ENCODE measurements around the gene HYPK.

Gene HYPK, protein sequence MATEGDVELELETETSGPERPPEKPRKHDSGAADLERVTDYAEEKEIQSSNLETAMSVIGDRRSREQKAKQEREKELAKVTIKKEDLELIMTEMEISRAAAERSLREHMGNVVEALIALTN

DNA sequence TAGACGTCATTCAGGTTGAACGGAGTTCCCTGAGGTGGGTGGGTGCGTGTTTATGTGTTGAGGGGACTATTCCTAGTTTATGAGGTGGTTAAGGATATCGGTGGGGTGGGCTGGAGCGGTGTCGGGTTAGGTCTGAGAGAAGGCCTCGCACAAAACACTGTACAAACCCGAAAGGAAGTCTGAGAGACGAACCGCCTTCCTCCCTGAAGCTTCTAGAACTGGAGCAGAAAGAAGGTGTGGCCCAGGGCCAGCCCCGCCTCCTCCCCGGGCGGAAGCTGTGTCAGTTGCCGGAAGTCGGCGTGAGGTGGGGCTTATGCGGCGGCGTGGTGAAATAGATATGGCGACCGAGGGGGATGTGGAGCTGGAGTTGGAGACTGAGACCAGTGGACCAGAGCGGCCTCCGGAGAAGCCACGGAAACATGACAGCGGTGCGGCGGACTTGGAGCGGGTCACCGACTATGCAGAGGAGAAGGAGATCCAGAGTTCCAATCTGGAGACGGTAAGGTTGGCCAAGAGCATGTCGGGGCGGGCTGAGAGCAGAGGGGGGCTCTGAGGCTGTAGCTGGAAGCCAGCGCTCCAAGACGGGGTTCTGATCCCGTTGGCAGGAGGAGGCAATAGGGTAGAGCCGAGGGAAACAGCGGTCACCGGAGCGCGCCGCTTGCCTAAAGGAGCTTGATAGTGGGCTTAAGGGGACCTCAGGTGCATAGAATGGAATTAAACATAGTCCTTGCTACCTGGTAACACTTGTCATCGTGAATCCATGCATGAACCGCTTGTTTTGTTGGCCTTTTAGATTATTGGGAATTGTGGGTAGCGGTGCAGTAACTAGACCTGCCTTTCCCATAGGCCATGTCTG lies at the start of gene HYPK:
TSS of gene HYPK (plus strand) at position 314 of the 856 bp plus-strand sequence. CDS start at position 338, 24 bp downstream.
- peak; percentile 81 to 88 for DNase-seq (ENCODE audit: low read depth in 1 of 2, low spot score in 1 of 2)

DNA sequence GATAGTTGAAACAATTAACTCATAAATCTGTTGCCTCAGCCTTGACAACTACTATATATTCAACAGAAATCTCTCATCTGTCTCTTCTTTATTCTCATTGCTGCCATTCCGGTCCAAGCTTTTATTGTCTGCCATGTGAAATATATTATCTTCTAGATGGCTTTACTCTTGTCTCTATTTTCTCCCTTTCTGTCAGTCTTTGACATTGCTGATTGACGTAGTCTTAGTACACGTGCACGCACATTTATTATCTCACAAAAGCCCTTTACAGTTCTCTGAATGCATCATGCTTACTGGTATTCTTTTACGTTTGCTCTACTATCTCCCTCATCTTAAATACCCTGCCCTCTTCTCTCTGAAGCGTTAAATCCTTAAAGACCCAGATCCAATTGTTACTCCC lies 48.5 kb upstream of the HYPK start:
- DNase-seq (ENCODE audit: low read depth in 1 of 2, low spot score in 1 of 2), result no peak

DNA sequence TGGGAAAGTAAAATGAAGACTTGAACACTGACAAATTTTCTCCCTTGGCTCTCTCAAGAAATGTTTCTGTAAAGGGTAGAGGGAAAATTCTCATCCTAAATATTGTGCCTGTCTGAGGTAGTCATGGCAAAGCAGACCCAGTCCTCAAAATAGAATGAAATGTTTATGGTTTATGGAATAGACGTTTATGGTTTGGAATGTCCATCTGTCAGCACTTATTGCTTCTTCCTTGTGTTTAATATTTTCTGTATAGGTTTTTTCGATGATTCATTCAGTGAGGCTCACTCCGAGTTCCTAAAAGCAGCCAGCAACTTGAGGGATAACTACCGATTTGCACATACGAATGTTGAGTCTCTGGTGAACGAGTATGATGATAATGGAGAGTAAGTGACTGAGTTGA lies 37.6 kb upstream of the HYPK start:
- no peak for DNase-seq (ENCODE audit: low read depth in 1 of 2, low spot score in 1 of 2)

DNA sequence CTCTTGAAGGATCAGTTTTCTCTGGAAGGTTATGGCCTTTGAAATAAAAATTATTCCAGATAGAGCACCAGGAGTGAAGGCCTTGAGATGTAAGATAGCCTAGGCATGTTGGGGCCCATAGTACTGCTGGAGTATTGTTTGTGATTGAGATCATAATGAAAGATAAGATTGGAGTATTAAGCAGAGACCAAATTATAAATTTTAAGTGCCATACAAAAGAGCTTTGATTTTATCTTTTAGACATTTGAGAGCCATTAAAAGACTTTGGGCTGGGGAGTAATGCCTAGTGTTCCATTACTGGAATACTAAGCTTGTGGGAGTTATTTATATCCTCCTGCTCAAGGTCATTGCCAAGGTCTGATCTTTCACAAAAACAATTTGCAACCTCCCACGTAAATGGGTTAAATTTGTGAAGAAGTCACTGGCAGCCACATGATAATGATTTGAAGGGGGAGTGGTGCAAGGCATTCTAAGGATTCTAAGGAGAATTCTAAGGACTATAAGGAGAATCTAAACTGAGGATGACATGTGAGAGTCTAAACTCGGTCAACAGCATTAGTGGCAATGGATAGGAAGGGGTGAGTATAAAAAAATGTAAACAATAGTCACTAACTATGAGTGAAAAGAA lies 36.5 kb upstream of the HYPK start:
- no peak for DNase-seq (ENCODE audit: low read depth in 1 of 2, low spot score in 1 of 2)

DNA sequence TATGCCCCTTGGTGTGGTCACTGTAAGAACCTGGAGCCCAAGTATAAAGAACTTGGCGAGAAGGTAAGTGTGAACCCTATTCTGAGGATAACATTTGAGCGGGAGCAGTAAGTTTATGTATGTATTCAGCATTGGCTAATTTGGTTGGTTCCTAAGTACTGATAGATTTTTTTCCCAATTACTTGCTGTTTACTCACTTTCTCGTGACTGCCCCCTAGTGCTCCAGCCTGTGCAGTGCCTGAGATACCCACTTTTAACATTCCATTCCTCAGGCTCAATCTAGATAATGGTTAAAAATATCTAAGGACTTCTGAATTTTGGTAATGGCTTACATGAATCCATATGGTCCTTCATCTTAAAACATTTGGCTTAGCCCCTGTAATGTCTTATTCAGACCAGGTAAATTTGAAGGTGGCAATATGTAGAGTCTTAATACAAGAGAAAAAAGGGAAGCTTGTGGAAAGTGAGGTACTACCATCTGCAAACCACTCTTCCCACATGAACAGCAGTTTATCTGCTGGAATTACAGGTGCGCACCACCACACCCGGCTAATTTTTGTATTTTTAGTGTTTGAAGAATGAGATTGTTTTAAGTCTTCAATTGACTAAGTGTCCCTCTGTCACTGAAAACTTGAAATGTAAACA lies 30.7 kb upstream of the HYPK start:
- DNase-seq (ENCODE audit: low read depth in 1 of 2, low spot score in 1 of 2), result no peak

DNA sequence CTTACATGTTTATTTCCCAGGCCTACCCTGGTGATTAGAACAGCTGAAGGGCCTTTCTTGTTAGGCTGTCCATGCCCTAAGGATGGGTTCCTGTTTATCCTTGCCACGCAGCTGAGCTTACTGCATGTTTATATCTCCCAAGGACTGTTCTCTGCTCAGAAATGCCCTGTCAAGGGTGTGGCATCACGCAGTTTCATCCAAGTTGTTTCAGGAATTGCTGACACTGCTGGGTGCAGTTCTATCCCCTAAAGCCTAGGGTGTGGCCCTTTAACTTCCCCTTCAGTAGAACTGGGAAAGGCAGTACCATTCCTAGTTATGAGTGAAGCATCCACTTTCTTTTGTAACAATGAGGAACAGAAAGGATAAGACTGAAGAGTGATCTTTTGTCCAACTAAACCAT lies 28.6 kb upstream of the HYPK start:
- no peak for DNase-seq (ENCODE audit: low read depth in 1 of 2, low spot score in 1 of 2)

DNA sequence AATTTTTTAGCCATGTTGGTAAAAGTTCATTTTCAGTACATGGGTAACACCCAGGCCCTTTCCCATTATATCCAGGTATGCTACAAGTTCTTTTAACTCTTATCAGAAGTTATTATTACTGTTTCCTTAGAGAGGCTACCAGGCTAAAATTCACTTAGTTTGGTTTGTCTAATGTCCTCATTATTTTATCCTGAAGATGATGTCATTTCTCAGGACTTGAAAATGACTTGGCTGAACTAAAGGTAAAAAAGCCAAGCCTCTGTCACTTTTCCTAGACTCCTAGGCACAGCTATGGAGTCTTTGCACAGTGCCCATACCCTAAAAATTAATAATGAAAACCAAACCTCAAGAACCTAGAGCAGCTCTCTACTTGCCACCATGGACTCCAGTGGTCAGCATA lies 27.8 kb upstream of the HYPK start:
- no peak for DNase-seq (ENCODE audit: low read depth in 1 of 2, low spot score in 1 of 2)

DNA sequence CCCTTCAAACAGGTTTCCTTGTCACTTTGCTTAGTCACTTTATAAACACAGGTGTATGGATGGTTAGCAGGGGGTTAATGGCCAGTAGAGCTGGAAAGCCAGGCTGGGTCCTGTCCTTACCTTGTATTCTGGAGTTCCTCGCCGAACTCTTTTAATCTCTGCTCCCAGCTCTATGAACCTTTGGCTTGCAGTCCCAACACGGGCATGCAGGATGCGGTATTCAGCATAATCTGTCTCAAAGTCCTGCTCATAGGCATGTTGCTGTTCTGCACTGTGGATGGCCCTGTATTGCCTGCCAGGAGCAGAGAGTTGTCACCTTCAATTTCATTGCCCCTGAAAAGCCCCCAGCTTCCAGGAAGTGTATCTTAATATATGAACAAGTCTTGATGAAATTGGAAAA lies 26.3 kb upstream of the HYPK start:
- no peak for DNase-seq (ENCODE audit: low read depth in 1 of 2, low spot score in 1 of 2)

DNA sequence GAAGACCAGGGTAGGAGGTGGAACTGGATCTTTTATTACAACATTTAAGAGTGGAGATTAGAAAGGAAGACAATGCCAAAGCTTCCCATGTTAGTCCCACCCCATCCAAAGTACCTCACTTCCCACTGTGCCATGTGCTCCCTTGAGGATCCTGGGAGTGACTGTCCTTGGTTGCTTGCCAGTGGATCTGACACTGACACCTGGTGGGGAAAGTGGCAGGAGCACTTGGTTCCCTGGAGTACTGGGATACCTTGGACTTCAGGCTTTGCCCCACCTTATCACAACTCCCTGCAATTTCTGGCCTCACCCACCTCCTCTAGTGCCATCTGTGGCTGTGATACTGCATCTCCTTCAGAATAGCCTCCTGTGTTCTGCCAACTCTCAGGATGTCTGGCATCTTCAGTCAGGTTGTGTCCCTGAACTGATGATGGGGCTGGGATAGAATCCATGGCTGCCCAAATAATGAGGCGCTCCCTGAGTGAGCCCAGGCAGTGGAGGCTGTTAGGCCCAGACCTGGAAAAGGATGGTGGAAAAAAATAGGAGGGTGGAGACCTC lies 24.9 kb upstream of the HYPK start:
- no peak for DNase-seq (ENCODE audit: low read depth in 1 of 2, low spot score in 1 of 2)

DNA sequence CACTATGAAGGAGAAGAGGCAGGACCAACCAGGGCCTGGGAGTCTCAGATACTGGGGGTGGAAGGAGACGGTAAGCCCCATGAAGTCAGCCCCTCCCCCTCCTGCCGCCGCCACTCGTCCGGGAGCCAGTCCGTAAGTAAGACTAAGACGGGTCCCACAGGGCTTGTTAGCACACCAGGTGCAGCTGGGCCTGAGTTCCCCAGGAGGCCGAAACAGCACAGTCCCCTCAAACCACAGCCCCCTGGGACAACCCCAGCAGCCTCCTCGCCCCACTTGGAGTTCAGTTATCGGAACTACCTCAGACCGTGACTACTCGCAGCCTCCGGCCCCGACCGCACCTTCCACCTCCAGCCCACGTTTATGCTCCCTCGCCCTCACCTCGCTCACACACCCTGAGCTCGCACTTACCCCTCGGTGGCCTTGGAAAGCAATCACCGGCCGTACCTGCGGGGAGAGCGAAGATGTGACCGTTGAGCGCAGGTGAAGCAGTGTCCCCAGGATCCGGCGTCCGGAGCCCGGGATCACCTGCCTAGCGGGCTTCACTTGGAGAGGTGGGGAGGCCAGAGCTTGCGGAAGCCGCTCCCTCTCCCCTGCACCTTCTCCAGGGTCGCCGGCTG lies 24.2 kb upstream of the HYPK start:
- peak in 1 of 2 donors; percentile 16 for DNase-seq (ENCODE audit: low read depth in 1 of 2, low spot score in 1 of 2)

DNA sequence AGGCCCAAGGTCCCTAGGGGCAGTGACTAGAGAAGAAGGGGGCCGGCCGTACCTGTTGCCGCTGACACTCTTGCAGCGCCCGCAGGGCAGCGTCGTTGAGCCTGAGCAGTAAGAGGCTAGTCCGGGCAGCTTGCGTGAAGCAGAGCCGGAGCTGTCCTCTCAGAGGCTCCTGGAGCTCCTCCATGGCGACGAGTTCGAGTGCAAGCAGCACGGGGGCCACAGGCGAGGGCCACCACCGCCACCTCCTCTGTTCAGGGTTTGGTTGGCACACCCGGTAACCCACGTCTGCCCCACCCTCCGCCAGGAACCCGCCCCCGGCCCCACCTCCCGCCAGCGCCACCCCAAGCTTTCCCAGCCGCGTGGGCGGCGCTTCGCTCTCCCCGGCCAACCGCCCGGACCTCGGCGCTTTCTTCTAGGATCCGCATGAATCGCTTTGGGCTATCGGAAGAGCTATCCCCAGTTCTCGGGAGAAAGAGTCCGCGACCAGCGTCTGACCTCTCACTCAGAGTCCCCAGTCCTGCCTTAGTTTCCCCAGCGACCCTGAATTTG lies 23.6 kb upstream of the HYPK start, which contains the start of gene ELL3:
TSS of gene ELL3 (minus strand) at position 249 of the 549 bp plus-strand sequence. CDS start at position 184, 65 bp downstream.
- DNase-seq (ENCODE audit: low read depth in 1 of 2, low spot score in 1 of 2), result peak; percentile 44 to 52

DNA sequence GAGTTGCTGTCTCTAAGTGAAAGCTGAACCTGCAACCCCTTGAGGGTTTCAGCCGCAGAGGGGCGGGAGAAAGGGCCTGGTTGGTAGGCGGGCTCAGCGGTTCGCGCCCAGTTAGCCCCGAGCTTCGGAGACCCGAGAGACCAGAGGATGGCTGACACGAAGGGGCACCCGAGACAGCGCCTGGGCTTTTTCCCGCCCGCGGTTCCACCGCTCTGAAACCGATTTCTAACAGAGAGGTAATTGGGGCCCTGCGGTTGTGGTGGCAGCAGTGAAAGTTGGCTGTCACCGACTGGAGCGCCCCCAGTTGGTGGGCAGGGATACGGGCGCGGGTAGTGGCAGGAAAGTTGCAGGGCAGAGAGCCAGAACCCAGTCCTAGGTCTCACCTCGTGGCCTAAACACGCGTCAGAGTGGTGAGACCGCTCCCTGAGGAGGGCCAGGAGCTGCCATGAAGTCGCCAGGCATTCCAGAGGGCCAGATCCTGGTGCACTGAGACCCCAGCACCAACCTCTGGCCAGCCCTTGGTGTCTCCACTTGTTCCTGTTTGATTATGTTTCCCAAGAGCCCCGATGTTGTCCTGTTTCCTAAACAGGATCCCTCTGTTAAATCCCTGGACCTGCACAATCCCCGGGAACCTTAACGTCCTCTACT lies 23.0 kb upstream of the HYPK start:
- DNase-seq (ENCODE audit: low read depth in 1 of 2, low spot score in 1 of 2), result peak; percentile 62 to 78

DNA sequence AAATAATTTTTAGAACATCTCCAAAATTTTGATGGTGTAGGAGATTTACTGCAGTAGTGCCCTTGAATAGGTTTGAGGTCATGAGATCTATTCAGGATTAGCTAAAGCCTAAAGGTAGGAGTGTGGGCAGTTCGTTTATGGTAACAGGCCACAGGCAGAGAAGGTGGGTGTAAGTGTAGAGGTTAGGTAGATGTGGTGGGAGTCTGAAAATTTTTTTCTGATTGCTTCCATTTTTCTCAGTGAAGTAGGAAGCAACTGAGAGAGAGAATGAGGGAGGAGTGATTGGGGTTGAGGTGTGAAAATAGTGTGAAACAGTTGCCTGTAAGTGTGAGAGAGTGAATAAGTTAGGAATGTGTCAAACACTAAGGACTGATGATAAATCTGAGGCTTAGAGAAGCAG lies 21.4 kb upstream of the HYPK start:
- no peak for DNase-seq (ENCODE audit: low read depth in 1 of 2, low spot score in 1 of 2)

DNA sequence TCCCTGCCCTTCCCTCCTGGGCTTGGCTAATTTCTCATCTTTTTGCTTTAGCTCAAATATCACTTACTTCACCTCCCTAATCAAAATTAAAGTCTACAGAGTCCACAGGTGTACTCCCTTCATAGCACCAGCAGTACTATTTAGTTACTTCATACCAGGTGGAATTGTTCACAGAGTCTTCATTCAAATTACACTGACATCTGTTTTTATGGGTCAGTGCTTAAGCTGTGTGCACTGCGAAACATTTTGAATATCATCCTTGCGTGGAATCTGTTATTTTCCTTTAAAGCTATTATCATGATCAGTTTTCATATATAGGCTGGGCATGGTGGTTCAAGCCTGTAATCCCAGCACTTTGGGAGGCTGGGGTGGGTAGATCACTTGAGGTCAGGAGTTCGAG lies 11.0 kb upstream of the HYPK start:
- no peak for DNase-seq (ENCODE audit: low read depth in 1 of 2, low spot score in 1 of 2)

DNA sequence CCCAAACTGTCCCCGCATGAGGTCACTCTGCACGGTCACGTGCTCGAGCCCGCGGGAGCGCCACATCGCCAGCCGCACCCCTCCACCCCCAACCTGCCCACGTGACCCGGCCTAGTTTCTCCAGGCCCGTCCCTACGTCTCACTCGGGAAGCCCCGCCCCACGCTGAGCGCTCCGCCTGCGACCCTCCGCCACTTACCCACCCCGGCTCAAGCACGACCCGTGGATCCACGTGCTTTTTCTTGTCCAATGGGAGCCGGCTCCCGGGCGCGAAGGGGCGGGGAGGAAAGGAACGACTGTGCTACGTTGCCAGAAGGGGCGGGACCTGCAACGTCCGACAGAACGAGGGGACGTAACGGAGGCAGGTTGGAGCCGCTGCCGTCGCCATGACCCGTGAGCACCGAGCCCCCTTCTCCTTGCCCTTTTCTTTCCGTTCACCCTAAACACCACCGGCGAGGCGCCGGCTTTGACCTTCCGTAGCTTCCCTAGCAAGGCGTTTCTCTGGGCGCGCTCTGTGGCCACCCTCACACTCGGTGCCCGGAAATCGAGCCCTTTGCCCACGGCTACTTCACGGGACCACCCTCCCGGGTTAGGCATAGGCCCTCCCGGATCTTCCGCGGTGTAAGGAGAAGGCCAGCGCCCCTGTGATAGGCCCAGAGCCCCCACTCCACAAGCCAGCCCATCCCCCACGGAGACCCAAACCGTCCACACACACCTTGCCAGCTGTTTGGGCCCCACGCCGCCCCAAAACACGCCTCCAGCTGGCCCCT lies 8.2 kb upstream of the HYPK start, which contains the start of gene SERF2:
TSS of gene SERF2 (plus strand) at position 328 of the 768 bp plus-strand sequence. CDS start at position 385, 57 bp downstream.
- DNase-seq (ENCODE audit: low read depth in 1 of 2, low spot score in 1 of 2), result peak; percentile 99 to 100

DNA sequence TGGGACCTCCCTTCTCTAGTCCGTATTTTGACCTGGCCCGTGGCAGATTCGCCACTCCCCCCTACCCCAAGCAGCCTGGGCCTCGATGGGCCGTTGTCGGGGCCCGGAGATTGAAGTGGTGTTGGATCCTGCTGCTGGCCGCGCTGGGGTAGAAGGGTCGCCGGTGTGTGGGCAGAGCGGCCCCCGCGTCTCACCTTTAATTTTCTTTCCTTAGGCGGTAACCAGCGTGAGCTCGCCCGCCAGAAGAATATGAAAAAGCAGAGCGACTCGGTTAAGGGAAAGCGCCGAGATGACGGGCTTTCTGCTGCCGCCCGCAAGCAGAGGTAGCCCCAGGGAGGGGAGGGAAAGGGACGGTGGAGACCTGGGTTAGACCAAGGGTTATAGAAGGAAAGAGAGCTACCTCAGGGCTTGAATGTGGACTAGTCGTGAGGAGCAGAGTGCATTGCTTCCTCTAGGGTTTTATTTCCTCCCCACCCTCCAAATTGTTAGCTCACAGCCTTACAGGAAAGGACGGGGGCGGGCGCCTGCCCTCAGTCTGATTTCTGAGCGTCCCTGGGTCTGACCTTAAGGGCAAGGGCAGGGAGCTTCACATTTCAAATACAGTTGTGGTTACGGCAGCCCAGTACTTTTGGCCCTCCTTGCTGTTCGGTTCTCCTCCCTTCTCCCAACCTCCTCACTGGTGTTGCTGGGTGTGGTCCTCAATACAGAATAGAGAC lies 7.5 kb upstream of the HYPK start:
- no peak for DNase-seq (ENCODE audit: low read depth in 1 of 2, low spot score in 1 of 2)

DNA sequence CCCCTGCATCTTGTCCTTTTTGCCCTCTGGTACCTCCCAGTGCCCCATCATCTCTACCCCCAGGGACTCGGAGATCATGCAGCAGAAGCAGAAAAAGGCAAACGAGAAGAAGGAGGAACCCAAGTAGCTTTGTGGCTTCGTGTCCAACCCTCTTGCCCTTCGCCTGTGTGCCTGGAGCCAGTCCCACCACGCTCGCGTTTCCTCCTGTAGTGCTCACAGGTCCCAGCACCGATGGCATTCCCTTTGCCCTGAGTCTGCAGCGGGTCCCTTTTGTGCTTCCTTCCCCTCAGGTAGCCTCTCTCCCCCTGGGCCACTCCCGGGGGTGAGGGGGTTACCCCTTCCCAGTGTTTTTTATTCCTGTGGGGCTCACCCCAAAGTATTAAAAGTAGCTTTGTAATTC lies 6.8 kb upstream of the HYPK start:
- DNase-seq (ENCODE audit: low read depth in 1 of 2, low spot score in 1 of 2), result no peak

DNA sequence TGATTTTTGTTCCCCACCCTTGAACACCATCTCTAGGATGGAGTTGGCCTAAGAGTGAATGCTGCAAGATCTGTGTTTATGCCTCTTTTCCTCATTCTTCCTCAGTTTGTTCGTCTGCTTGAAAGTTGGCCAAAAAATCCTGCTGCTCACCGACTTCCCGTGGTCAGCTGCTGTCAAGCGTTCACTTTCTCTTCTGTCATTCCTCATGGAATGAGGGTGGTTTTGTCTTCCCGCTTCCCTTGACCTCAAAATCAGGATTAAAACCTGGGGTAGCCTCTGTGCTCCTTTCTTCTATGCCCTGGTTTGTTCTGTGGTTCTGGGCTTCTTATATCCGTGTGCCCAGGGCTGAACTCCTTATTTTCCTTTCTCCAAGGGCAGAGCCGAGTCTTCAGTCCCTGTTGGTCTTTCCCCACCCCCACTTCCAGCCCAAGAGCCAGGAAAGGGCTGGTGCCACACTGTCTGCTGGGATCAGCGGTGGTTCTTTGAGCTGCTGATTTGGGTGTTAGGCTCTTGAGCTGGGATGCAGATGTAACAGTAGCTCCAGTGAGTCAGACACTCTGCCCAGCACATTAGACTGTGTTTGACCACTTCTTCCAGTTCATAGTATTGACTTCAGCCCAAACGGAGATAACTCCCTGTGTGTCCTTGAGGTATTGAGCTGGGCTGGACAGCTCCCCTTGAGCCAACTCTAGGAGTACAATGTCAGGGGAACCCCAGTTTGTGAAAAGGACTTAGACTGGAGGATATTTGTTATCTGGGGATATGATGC lies 5.9 kb upstream of the HYPK start:
- DNase-seq (ENCODE audit: low read depth in 1 of 2, low spot score in 1 of 2), result no peak
